Ectodermal cell (in vitro differentiated cells): ENCODE measurements around the gene ACOT13.
"Not testable (repeated sequence)": the region's sequence is repeated elsewhere in the genome, so short reads cannot be mapped to it uniquely, and the experiment has no call there.

Experiments used
- H3K27ac ChIP-seq: 2 replicates; pipeline ENCODE4 v1.7.0; 2013; ENCODE audit warnings: mild to moderate bottlenecking, low read depth, low read length; ENCODE audit not compliant: insufficient read depth, poor library complexity, severe bottlenecking
- H3K27me3 ChIP-seq: 2 replicates; pipeline ENCODE4 v1.7.0; 2013; ENCODE audit warnings: mild to moderate bottlenecking, low read length; ENCODE audit not compliant: insufficient read depth, control insufficient read depth, poor library complexity, severe bottlenecking
- H3K36me3 ChIP-seq: one replicate; pipeline ENCODE4 v1.7.0; 2013; ENCODE audit warnings: low read length; ENCODE audit not compliant: control insufficient read depth, insufficient read depth
- H3K4me1 ChIP-seq: one replicate; pipeline ENCODE4 v1.7.0; 2013; ENCODE audit warnings: low read length; ENCODE audit not compliant: control insufficient read depth, insufficient read depth
- H3K4me3 ChIP-seq: 2 replicates; pipeline ENCODE4 v1.7.0; 2013; ENCODE audit warnings: low read depth, low read length, control low read depth; ENCODE audit not compliant: insufficient read depth
- H3K9me3 ChIP-seq: 2 replicates; pipeline ENCODE4 v1.7.0; 2013; ENCODE audit warnings: mild to moderate bottlenecking, low read length, moderate library complexity; ENCODE audit not compliant: control insufficient read depth
- WGBS, 2 experiments: methylation state at CpG; one replicate each; pipeline ENCODE4 v1.1.7; 2013; ENCODE audit warnings: missing lambda C conversion rate in 2 of 2; 5-methylcytosine and 5-hydroxymethylcytosine counted together

The ACOT13 gene

GRCh38 chr6:24708612-24709011 lies 41.7 kb downstream of the ACOT13 start:
- no peak overlapping the region for H3K27ac ChIP-seq
- no peaks in the 10 kb centered on the region for H3K9me3 ChIP-seq
- H3K36me3 ChIP-seq, result peaks cover 54% of the 10 kb centered on the region
- H3K4me3 ChIP-seq, result no peak overlapping the region
- H3K27me3 ChIP-seq, result no peaks in the 10 kb centered on the region
- no peaks in the 10 kb centered on the region for H3K4me1 ChIP-seq
- WGBS, 2 experiments, result 95 to 96% methylated on average over 3 of the region's 3 CpGs

DNA sequence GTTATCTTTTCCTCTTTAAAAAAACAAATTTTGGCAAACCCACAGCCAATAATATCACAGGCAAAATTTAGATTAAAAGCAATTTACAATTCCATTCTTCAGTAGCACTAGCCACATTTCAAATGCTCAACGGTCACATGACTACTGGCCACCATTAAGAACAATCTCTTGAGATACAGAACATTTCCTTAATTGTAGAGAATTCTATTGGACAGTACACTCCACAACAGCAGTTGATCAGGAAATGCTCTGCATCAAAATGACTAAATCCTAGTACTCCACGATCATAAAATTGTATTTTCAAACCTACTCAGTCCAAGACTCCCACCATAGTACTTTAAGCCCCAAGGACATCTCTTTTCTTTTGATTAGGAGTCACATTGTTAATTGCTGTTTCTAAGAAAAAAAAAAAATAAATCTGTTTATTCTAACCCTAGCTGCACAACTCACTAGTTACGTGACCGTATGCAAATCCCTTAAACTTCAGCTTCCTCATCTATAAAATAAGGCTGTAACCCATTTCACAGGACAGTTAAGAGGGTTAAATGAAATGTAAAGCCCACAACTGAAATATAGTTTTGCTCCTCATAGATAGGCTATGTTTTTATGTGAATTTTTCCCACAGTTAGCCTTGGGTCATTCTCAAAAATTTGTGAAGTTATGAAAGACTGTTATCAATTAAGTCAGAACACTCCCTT lies 42.3 kb downstream of the ACOT13 start:
- Histone ChIP-seq H3K27ac (no peak overlapping the region), H3K9me3 (no peaks in the 10 kb centered on the region), H3K27me3 (no peaks in the 10 kb centered on the region), H3K4me1 (no peaks in the 10 kb centered on the region), H3K4me3 (no peak overlapping the region), H3K36me3 (peaks cover 59% of the 10 kb centered on the region)
- WGBS, 2 experiments, result 88 to 94% methylated on average over 2 to 4 of the region's 4 CpGs

DNA sequence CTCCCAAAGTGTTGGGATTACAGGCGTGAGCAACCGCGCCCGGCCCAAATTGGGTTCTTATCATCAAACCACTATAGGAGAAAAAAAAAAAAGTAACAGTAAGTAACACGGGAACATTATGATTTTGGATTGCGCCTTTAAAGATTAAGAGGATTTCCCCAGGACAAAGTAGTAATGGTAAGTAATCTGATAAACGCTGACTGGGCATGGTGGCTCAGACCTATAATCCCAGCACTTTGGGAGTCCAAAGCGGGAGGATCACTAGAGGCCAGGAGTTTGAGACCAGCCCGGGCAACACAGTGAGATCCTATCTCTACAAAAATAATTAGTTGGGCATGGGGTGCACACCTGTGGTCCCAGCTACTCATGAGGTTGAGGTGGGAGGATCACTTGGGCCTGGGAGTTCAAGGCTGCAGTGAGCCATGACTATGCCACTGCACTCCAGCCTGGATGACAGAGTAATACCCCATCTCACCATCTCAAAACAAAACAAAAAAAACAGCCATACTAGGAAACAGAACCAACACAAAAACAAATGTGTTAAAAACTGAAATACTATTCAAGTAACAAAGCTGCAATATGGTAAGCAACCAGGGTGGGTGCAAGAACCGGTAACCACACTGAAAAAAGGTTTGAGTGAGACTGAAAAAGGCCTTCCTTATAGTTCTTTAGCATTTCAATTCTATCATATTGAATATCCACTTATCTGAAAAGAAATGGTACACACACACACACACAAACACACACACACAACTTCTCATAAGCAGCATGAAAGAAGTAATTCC lies 43.8 kb downstream of the ACOT13 start:
- Histone ChIP-seq H3K27me3 (no peaks in the 10 kb centered on the region), H3K27ac (no peak overlapping the region), H3K9me3 (no peaks in the 10 kb centered on the region), H3K4me3 (no peak overlapping the region), H3K36me3 (peaks cover 68% of the 10 kb centered on the region), H3K4me1 (no peaks in the 10 kb centered on the region)
- 96 to 98% methylated on average over 10 of the region's 10 CpGs for WGBS, 2 experiments

GRCh38 chr6:24716602-24717148 lies 49.8 kb downstream of the ACOT13 start:
- not testable (repeated sequence) for H3K27me3 ChIP-seq, H3K4me1 ChIP-seq, H3K4me3 ChIP-seq, H3K9me3 ChIP-seq, H3K27ac ChIP-seq
- WGBS, 2 experiments, result 93 to 95% methylated on average over 6 to 7 of the region's 7 CpGs
- peaks cover 30% of the 10 kb centered on the region for H3K36me3 ChIP-seq

DNA sequence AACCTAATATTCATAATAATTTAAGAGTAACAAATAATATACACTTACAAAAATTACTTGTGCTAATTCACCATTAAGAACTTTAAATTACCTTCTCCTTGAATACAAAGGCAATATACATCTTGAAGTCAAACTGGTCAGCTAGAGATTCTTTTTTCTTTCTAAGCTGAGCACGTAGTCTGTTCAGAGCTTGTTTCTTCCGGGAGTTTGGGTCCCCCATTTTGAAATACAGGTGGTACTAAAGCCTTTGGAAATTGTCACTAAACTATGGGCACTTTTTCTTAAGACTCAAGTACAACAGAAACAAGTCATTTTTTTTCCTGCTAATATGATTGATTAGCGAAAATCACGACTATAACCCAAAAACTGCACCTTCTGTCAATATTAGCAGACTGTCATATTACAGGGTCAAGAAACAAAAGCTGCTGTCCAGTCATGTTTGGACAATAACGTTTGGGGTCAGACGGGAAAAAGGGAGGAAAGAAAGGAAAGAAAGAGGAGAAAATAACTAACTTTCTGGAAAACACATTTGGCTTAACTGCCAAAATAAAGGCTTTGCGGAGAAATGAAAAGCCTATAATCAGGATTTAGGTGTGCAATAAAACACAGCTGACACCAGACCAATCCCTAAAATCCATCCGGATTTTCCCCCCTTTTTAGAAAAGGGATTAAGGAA lies 51.7 kb downstream of the ACOT13 start:
- no peaks in the 10 kb centered on the region for H3K4me1 ChIP-seq
- 39% methylated on average over 7 to 8 of the region's 8 CpGs for WGBS, 2 experiments
- H3K4me3 ChIP-seq, result peak overlapping the region; percentile 98
- H3K27me3 ChIP-seq, result no peaks in the 10 kb centered on the region
- no peaks in the 10 kb centered on the region for H3K9me3 ChIP-seq
- no peak overlapping the region for H3K27ac ChIP-seq
- peaks cover 25% of the 10 kb centered on the region for H3K36me3 ChIP-seq

DNA sequence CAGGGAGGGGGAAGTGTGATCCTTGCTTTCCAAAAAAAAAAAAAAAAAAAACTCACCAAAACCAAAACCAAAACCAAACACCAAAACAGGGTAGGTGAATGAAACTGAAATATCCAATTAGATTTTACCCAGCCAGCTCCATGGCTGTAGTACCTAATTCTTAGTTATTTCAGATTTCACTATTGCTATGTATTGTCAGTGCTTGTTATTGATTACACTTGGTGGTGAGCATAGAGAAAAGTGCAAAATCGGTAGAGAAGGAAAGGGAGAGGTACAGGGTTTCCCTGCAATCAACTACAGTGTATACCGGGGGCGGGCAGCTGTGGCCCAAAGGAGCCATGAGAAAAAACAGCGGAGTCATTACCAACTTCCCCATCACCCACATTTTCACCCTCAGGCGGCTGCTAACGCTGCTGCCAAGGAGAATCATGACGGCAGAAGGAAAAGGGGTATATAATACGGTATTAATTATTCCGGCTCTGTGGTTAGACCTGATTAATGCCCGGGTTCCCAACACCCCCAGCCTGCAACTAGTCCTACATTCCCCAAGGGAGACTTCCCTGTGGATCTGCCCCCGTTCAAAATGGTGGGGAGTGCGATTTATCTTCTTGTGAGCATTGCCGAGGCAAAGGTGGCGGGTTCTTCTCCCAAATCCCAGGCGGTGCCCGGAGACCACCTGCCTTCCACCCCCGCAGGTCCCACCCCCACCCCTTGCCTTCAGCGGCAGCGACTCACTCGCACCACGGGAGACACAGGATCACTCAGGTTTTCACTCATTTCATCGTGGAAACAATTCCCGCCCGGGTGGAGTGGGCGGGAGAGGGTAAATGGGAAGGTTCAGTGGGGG lies 52.5 kb downstream of the ACOT13 start, which contains the start of gene C6orf62:
Gene C6orf62 (minus strand): TSS at position 30 of the 847 bp plus-strand sequence. CDS start 486 bp downstream, outside the sequence.
- Histone ChIP-seq H3K9me3 (no peaks in the 10 kb centered on the region), H3K4me1 (no peaks in the 10 kb centered on the region), H3K36me3 (peaks cover 19% of the 10 kb centered on the region), H3K27me3 (no peaks in the 10 kb centered on the region), H3K27ac (peak within 1 kb of the TSS; percentile 98), H3K4me3 (peak within 1 kb of the TSS; percentile 98)
- 0 to 1% methylated on average over 14 to 24 of the region's 25 CpGs for WGBS, 2 experiments

DNA sequence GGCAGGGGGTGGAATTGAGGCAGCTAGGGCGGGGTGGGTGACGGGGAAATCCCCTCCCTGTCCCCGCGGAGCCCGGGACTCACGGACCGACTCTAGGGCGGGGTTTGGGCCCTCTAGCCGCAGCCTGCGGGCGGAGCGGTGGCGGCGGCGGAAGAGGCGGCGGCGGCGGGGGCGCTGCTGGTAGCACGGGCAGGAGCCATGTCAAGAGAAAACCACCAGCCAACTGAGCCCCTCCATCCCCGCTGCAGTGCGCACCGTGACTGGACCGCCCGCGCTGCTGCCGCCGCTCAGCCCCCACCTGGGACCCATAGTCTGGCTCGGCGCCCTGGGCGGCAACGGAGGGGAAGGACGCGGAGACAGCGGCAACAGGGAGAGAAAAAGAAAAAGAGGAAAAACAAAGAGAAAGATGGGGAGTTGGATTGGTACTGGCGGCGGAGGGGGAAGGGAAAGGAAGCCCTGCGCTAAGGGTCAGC lies 53.3 kb downstream of the ACOT13 start:
- H3K36me3 ChIP-seq, result peaks cover 11% of the 10 kb centered on the region
- peak overlapping the region; percentile 98 for H3K4me3 ChIP-seq
- H3K27me3 ChIP-seq, result no peaks in the 10 kb centered on the region
- H3K27ac ChIP-seq, result peak overlapping the region; percentile 98
- H3K9me3 ChIP-seq, result no peaks in the 10 kb centered on the region
- 0 to 1% methylated on average over 39 of the region's 39 CpGs for whole genome bisulfite sequencing, 2 experiments
- no peaks in the 10 kb centered on the region for H3K4me1 ChIP-seq

- peaks cover 5% of the 10 kb centered on the region for H3K36me3 ChIP-seq
- H3K4me3 ChIP-seq, result peak overlapping the region; percentile 98
- H3K27ac ChIP-seq, result peak overlapping the region; percentile 98
- no peaks in the 10 kb centered on the region for H3K9me3 ChIP-seq
- no peaks in the 10 kb centered on the region for H3K4me1 ChIP-seq
- H3K27me3 ChIP-seq, result no peaks in the 10 kb centered on the region
- 0 to 1% methylated on average over 60 of the region's 60 CpGs for WGBS, 2 experiments
Observed at GRCh38 chr6:24720604-24721460, 54.0 kb downstream of the ACOT13 start.
